ENCODE measurements around the gene MEPE. TPM values are rescaled to one million over a fixed set of nuclear protein-coding genes. Genes with fewer than 3 reads are reported as not detected.

Gene MEPE
- total RNA-seq, 3 donors from 2014 or later = not detected

DNA sequence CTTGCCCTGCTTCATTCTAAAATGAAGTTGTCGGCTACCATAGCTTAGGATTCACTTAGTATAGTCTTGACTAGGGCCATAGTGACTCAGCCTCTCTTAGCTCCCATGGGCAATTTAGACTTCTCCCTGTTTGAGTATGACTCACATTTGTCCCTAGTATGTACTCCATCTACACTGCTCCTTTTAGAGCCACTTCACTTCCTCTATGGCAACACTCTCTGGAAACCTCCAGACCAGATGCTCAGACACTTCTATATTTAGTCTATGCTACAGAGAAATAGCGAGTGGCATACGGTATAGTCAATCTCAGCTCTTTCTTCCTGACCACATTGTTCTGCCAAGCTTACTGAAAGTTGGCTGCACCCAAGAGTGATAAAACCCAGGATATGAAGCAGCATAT, 11.2 kb downstream of the MEPE start:
- no peaks in the 10 kb centered on the region for H3K9me3 ChIP-seq
- DNase-seq = no peak
- H3K4me3 ChIP-seq = no peak overlapping the region
- H3K36me3 ChIP-seq (ENCODE audit: low read depth) = no peaks in the 10 kb centered on the region
- TF ChIP-seq, protein P1, sequence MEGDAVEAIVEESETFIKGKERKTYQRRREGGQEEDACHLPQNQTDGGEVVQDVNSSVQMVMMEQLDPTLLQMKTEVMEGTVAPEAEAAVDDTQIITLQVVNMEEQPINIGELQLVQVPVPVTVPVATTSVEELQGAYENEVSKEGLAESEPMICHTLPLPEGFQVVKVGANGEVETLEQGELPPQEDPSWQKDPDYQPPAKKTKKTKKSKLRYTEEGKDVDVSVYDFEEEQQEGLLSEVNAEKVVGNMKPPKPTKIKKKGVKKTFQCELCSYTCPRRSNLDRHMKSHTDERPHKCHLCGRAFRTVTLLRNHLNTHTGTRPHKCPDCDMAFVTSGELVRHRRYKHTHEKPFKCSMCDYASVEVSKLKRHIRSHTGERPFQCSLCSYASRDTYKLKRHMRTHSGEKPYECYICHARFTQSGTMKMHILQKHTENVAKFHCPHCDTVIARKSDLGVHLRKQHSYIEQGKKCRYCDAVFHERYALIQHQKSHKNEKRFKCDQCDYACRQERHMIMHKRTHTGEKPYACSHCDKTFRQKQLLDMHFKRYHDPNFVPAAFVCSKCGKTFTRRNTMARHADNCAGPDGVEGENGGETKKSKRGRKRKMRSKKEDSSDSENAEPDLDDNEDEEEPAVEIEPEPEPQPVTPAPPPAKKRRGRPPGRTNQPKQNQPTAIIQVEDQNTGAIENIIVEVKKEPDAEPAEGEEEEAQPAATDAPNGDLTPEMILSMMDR (IDR thresholded peaks at IDR 0.05) = no peak
- peak; percentile 70 for ATAC-seq
- intact Hi-C loops (cut with DNase I, micrococcal nuclease) = loop anchor here in 1 of 2 donors (10.0 kb wide), 1 partner anchor 299 kb away; no protein-coding TSS in a partner anchor
- no peaks in the 10 kb centered on the region for H3K4me1 ChIP-seq (ENCODE audit: low read depth)

DNA sequence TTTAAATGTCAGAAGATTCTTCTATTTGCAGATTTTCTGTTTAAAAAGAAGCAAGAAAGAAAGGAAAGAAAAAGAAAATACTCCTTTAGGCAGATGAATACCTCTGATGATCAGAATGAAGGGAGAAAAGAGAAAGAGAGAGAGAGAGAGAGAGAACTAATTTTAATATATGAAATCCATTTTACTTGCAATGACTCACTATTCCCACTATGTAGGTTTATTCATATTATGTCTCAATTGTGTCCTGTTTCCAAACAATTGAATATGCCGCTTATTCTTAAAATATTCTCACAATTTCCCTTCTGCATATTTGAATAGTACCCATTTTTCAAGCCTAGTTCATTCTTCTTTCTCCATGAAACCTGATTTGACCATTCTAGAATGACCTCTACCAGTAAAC, 11.7 kb downstream of the MEPE start:
- DNase-seq (no peak), ATAC-seq (no peak)
- TF ChIP-seq, protein P1 (IDR thresholded peaks at IDR 0.05) = no peak
- Histone ChIP-seq H3K4me1 (ENCODE audit: low read depth) (no peaks in the 10 kb centered on the region), H3K9me3 (no peaks in the 10 kb centered on the region), H3K4me3 (no peak overlapping the region), H3K36me3 (ENCODE audit: low read depth) (no peaks in the 10 kb centered on the region)
- intact Hi-C loops (cut with DNase I, micrococcal nuclease) = loop anchor here in 1 of 2 donors (10.0 kb wide), 1 partner anchor 300 kb away; no protein-coding TSS in a partner anchor

DNA sequence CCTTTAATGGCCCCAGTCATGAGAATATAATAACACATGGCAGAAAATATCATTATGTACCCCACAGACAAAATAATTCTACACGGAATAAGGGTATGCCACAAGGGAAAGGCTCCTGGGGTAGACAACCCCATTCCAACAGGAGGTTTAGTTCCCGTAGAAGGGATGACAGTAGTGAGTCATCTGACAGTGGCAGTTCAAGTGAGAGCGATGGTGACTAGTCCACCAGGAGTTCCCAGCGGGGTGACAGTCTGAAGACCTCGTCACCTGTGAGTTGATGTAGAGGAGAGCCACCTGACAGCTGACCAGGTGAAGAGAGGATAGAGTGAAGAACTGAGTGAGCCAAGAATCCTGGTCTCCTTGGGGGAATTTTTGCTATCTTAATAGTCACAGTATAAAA, 13.5 kb downstream of the MEPE start:
- ATAC-seq (no peak), DNase-seq (no peak)
- intact Hi-C loops (cut with DNase I, micrococcal nuclease) = loop anchor here in 1 of 2 donors (10.0 kb wide), 1 partner anchor 301 kb away; no protein-coding TSS in a partner anchor
- Histone ChIP-seq H3K36me3 (ENCODE audit: low read depth) (no peaks in the 10 kb centered on the region), H3K4me1 (ENCODE audit: low read depth) (no peaks in the 10 kb centered on the region), H3K4me3 (no peak overlapping the region), H3K9me3 (no peaks in the 10 kb centered on the region)
- TF ChIP-seq, protein P1 (IDR thresholded peaks at IDR 0.05) = no peak

DNA sequence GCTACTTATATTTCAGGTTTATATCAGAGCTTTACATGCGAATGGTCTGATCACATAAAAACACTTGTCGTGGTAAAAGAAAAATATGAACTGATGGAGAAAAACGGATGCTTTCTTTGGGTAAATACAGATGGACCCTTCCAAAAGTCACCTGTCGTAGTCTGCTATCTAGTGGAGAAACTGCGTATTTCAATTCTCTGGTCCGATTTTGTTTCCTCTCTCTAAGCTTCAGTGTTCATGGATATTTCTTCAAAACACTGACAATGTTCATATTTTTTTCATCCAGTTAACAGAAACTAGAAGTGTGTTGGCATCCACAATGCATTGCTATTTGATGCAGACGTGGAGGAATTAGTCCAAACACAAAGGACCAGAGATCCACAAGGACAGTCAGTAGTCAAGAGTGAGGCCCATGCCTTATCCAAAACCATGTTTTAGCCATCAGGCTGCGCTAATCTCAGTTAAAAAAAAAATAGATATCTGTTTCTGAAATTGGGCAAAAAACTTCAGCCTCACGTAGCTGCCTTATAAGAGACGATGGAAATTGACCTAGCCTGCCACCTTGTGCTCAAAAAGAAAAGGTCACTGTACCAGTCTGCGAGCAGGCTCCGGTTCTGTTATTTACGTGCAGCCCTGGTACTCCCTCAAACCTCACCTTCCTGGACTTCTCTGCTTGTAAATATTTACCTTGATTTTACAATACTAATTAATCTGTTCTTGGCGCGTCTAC, 16.0 kb downstream of the MEPE start:
- TF ChIP-seq, protein P1 (IDR thresholded peaks at IDR 0.05) = no peak
- H3K9me3 ChIP-seq = no peaks in the 10 kb centered on the region
- no peaks in the 10 kb centered on the region for H3K4me1 ChIP-seq (ENCODE audit: low read depth)
- no peak overlapping the region for H3K4me3 ChIP-seq
- DNase-seq (peak in 1 of 3 donors; percentile 53), ATAC-seq (peak; percentile 76)
- intact Hi-C loops (cut with DNase I, micrococcal nuclease) = loop anchor here in 1 of 2 donors (10.0 kb wide), 1 partner anchor 304 kb away; no protein-coding TSS in a partner anchor
- H3K36me3 ChIP-seq (ENCODE audit: low read depth) = no peaks in the 10 kb centered on the region

DNA sequence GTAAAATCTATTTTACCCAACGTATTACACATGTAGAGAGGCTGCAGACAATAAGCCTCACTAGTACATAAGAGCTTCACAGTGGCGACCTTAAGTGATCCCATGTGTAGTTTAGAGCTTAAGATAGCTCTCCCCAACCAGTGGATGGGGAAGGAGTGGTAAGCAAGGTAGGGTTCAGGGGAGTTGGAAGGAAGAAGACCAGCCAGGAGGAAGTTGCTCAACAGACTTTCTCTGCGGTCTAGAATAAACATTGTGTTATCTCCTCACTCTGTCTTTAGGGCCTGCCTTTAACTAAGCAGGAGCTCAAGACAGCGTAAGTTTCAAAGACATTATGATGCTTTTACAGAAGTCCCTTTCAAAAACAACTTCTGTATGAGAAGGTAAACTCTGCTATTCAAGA, 16.8 kb downstream of the MEPE start:
- no peaks in the 10 kb centered on the region for H3K36me3 ChIP-seq (ENCODE audit: low read depth)
- intact Hi-C loops (cut with DNase I, micrococcal nuclease) = loop anchor here (5.0 to 10.0 kb wide), 4 partner anchors 123 to 365 kb away; partner anchors contain the start of gene SPP1 (in 1 of the 2)
- H3K4me1 ChIP-seq (ENCODE audit: low read depth) = no peaks in the 10 kb centered on the region
- H3K4me3 ChIP-seq = no peak overlapping the region
- ATAC-seq (peak; percentile 38), DNase-seq (no peak)
- H3K9me3 ChIP-seq = no peaks in the 10 kb centered on the region
- TF ChIP-seq, protein P1 (IDR thresholded peaks at IDR 0.05) = no peak
